Activated T-helper 1 cell treated with anti-CD3 and anti-CD28 coated beads, Interleukin-12 subunit alpha, Interleukin-12 subunit beta, Interleukin-2, Interleukin-4 antibody, amounts not matched to agents 30 ng/mL and 10 ng/mL and 1 ng/mL, durations not matched to agents 14 hours and 24 hours and 36 hours (primary cell): Measurements from ENCODE around the gene PCYT1B. TPM values are rescaled to one million over a fixed set of nuclear protein-coding genes. Genes with fewer than 3 reads are reported as not detected.
"Not testable (repeated sequence)": the region's sequence is repeated elsewhere in the genome, so short reads cannot be mapped to it uniquely, and the experiment has no call there.

ENCODE experiments used
- DNase-seq: peaks from one replicate; pipeline ENCODE4 v3.0.0; 2021; ENCODE audit warnings: low spot score
- H3K27ac Mint-ChIP-seq: one replicate; pipeline ENCODE4 v1.8.0; 2021; ENCODE audit warnings: mild to moderate bottlenecking, mixed read lengths
- H3K27me3 Mint-ChIP-seq: one replicate; pipeline ENCODE4 v1.8.0; 2022; ENCODE audit warnings: mild to moderate bottlenecking, moderate library complexity, mixed read lengths; ENCODE audit not compliant: insufficient read depth
- H3K36me3 Mint-ChIP-seq: one replicate; pipeline ENCODE4 v1.8.0; 2021; ENCODE audit warnings: low read depth, mixed read lengths
- H3K4me1 Mint-ChIP-seq: one replicate; pipeline ENCODE4 v1.8.0; 2021; ENCODE audit warnings: low read depth, mixed read lengths
- H3K4me3 Mint-ChIP-seq: one replicate; pipeline ENCODE4 v1.8.0; 2021; ENCODE audit warnings: mild to moderate bottlenecking, moderate library complexity, mixed read lengths
- H3K9me3 Mint-ChIP-seq: one replicate; pipeline ENCODE4 v1.8.0; 2021; ENCODE audit warnings: mixed read lengths
- intact Hi-C: fragments of 100-400 bp; cut with micrococcal nuclease; formaldehyde crosslinking; loops from one replicate; pipeline ENCODE4 v1.15.1; 2024
- total RNA-seq: library from RNA; stranded (reverse); gene quantifications from 2 replicates; pipeline ENCODE4 v1.2.3, GENCODE V29; 2022

Gene PCYT1B
- total RNA-seq, 1 donor from 2014 or later: not detected

- DNase-seq: no peak
- Mint-ChIP-seq H3K4me1 (no peaks in the 10 kb centered on the region), H3K9me3 (no peaks in the 10 kb centered on the region), H3K36me3 (no peaks in the 10 kb centered on the region), H3K4me3 (no peak overlapping the region), H3K27me3 (peaks cover 2% of the 10 kb centered on the region), H3K27ac (no peak overlapping the region)
- intact Hi-C loops: no loop called here
These were observed 36.6 kb downstream of the PCYT1B start for GRCh38 chrX:24610516-24610915.

GRCh38 chrX:24607616-24608015 lies 39.5 kb downstream of the PCYT1B start:
- no peaks in the 10 kb centered on the region for H3K36me3 Mint-ChIP-seq
- DNase-seq: no peak
- no peaks in the 10 kb centered on the region for H3K4me1 Mint-ChIP-seq
- intact Hi-C loops: no loop called here
- no peak overlapping the region for H3K4me3 Mint-ChIP-seq
- peaks cover 2% of the 10 kb centered on the region for H3K27me3 Mint-ChIP-seq
- no peak overlapping the region for H3K27ac Mint-ChIP-seq
- no peaks in the 10 kb centered on the region for H3K9me3 Mint-ChIP-seq

DNA sequence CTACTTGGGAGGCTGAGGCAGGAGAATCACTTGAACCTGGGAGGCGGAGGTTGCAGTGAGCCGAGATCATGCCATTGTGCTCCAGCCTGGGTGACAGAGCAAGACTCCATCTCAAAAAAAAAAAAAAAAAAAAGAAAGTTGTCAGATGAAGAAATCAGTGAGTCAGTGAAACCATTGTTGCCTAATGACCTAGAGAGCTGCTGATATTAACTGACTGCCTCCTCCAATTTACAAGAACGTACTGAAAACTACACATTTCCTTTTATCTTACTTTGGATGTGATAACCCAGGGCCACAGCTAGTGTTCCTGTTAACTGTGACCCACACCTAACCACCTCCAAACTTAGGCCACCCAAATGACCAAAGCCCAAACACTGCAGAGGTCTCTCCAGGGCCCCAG lies 41.2 kb downstream of the PCYT1B start:
- H3K4me3 Mint-ChIP-seq, intact Hi-C loops, H3K9me3 Mint-ChIP-seq, H3K27ac Mint-ChIP-seq, H3K4me1 Mint-ChIP-seq, H3K36me3 Mint-ChIP-seq, DNase-seq, H3K27me3 Mint-ChIP-seq: not testable (repeated sequence)

GRCh38 chrX:24603191-24603590 lies 44.0 kb downstream of the PCYT1B start:
- no peaks in the 10 kb centered on the region for H3K4me1 Mint-ChIP-seq
- no peaks in the 10 kb centered on the region for H3K9me3 Mint-ChIP-seq
- DNase-seq: no peak
- H3K36me3 Mint-ChIP-seq: no peaks in the 10 kb centered on the region
- intact Hi-C loops: no loop called here
- H3K4me3 Mint-ChIP-seq: no peak overlapping the region
- peaks cover 2% of the 10 kb centered on the region for H3K27me3 Mint-ChIP-seq
- H3K27ac Mint-ChIP-seq: no peak overlapping the region

DNA sequence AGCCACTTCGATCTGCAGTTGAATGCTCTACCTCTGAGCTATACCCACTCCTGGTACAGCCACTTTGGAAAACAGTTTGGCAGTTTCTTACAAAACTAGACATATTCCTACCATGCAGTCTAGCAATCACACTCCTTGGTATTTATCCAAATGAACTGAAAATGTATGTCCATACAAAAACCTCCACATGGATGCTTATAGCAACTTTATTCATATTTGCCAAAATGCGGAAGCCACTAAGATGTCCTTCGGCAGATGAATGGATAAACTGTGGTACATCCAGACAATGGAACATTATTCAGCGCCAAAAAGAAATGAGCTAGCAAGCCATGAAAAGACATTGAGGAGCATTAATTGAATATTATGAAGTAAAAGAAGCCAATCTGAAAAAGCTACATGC lies 45.3 kb downstream of the PCYT1B start:
- Mint-ChIP-seq H3K4me1 (no peaks in the 10 kb centered on the region), H3K9me3 (no peaks in the 10 kb centered on the region), H3K27ac (no peak overlapping the region), H3K36me3 (no peaks in the 10 kb centered on the region), H3K27me3 (peaks cover 2% of the 10 kb centered on the region), H3K4me3 (no peak overlapping the region)
- intact Hi-C loops: no loop called here
- DNase-seq: no peak

- intact Hi-C loops: no loop called here
- Mint-ChIP-seq H3K9me3 (no peaks in the 10 kb centered on the region), H3K4me1 (no peaks in the 10 kb centered on the region), H3K36me3 (no peaks in the 10 kb centered on the region), H3K27me3 (peaks cover 8% of the 10 kb centered on the region), H3K4me3 (no peak overlapping the region), H3K27ac (no peak overlapping the region)
- DNase-seq: no peak
These were observed 52.6 kb downstream of the PCYT1B start for GRCh38 chrX:24594501-24594900.

GRCh38 chrX:24590111-24590510 lies 57.0 kb downstream of the PCYT1B start:
- intact Hi-C loops: no loop called here

GRCh38 chrX:24577091-24577490 lies 70.1 kb downstream of the PCYT1B start:
- DNase-seq: no peak
- no peak overlapping the region for H3K27ac Mint-ChIP-seq
- H3K4me3 Mint-ChIP-seq: no peak overlapping the region
- intact Hi-C loops: no loop called here
- H3K9me3 Mint-ChIP-seq: no peaks in the 10 kb centered on the region
- H3K4me1 Mint-ChIP-seq: peaks cover 9% of the 10 kb centered on the region
- H3K27me3 Mint-ChIP-seq: peaks cover 6% of the 10 kb centered on the region
- H3K36me3 Mint-ChIP-seq: no peaks in the 10 kb centered on the region

More at GRCh38 chrX:24590111-24590510, 57.0 kb downstream of the PCYT1B start:
- Mint-ChIP-seq H3K4me3 (no peak overlapping the region), H3K4me1 (no peaks in the 10 kb centered on the region), H3K9me3 (no peaks in the 10 kb centered on the region), H3K27ac (no peak overlapping the region), H3K36me3 (no peaks in the 10 kb centered on the region), H3K27me3 (peaks cover 6% of the 10 kb centered on the region)
- DNase-seq: no peak

GRCh38 chrX:24575496-24575895 lies 71.7 kb downstream of the PCYT1B start:
- H3K9me3 Mint-ChIP-seq: no peaks in the 10 kb centered on the region
- H3K4me1 Mint-ChIP-seq: peaks cover 9% of the 10 kb centered on the region
- H3K27me3 Mint-ChIP-seq: peaks cover 1% of the 10 kb centered on the region
- intact Hi-C loops: no loop called here
- DNase-seq: no peak
- no peak overlapping the region for H3K4me3 Mint-ChIP-seq
- H3K27ac Mint-ChIP-seq: no peak overlapping the region
- H3K36me3 Mint-ChIP-seq: no peaks in the 10 kb centered on the region

- Mint-ChIP-seq H3K4me3 (no peak overlapping the region), H3K9me3 (no peaks in the 10 kb centered on the region), H3K36me3 (no peaks in the 10 kb centered on the region), H3K4me1 (peaks cover 9% of the 10 kb centered on the region), H3K27ac (no peak overlapping the region), H3K27me3 (peaks cover 1% of the 10 kb centered on the region)
- no peak for DNase-seq
- intact Hi-C loops: no loop called here
These were observed 72.4 kb downstream of the PCYT1B start for GRCh38 chrX:24574743-24575142.

DNA sequence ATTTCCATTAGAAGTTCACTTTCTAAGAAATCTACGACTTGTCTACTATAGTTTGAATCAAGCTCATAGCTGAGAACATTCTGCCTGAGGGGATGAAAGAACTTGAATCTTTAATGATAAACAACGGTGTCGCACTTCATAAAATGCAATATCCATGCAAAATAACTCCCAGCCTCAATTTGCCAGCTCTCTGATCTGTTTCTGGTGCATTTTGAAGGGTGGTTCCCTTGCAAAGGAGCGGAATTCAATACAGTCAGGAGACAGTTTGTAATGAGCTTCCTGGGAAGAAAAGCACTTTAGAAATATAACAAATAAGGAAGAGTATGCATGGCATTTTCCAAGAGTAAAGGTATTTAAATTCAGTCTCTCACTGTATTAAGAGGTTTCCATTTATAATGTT lies 80.0 kb downstream of the PCYT1B start:
- Mint-ChIP-seq H3K9me3 (no peaks in the 10 kb centered on the region), H3K4me1 (no peaks in the 10 kb centered on the region), H3K36me3 (no peaks in the 10 kb centered on the region), H3K4me3 (no peak overlapping the region), H3K27ac (no peak overlapping the region), H3K27me3 (no peaks in the 10 kb centered on the region)
- no peak for DNase-seq
- intact Hi-C loops: no loop called here

GRCh38 chrX:24566240-24566639 lies 80.9 kb downstream of the PCYT1B start:
- H3K36me3 Mint-ChIP-seq: no peaks in the 10 kb centered on the region
- H3K4me1 Mint-ChIP-seq: no peaks in the 10 kb centered on the region
- no peaks in the 10 kb centered on the region for H3K9me3 Mint-ChIP-seq
- no peak overlapping the region for H3K4me3 Mint-ChIP-seq
- H3K27me3 Mint-ChIP-seq: no peaks in the 10 kb centered on the region
- no peak for DNase-seq
- intact Hi-C loops: no loop called here
- H3K27ac Mint-ChIP-seq: no peak overlapping the region

DNA sequence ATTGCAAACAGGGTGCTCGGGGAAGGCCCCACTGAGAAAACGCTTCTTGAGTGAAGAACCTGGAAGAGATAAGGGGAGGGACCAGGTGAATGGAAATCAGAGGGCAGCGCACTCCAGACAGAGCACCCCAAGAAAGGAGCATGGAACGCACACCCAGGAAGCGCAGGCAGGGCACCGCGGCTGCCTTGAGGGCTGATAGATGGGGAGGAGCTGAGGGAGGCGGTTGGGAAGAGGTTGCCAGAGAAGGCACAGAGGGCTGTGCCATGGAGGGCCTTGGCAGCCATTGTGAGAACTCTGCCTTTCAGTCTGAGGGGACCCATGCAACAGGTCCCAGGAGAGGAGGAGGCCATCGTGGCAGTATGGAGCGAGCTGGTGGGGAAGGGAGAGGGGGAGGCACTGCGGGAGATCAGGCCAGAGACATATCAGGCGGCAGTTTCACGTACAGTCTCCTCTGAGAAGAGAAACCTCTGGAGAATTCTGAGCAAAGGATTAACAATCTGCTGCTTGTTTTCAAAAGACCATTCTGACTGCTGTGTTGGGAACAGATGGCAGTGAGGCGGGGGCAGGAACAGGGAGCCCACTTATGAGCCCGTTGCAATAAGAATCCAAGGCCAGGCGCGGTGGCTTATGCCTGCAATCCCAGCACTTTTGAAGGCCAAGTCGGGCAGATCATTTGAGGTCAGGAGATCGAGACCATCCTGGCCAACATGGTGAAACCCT lies 83.7 kb downstream of the PCYT1B start:
- Mint-ChIP-seq H3K9me3 (no peaks in the 10 kb centered on the region), H3K4me3 (no peak overlapping the region), H3K4me1 (no peaks in the 10 kb centered on the region), H3K36me3 (no peaks in the 10 kb centered on the region), H3K27ac (no peak overlapping the region), H3K27me3 (no peaks in the 10 kb centered on the region)
- intact Hi-C loops: no loop called here
- no peak for DNase-seq

DNA sequence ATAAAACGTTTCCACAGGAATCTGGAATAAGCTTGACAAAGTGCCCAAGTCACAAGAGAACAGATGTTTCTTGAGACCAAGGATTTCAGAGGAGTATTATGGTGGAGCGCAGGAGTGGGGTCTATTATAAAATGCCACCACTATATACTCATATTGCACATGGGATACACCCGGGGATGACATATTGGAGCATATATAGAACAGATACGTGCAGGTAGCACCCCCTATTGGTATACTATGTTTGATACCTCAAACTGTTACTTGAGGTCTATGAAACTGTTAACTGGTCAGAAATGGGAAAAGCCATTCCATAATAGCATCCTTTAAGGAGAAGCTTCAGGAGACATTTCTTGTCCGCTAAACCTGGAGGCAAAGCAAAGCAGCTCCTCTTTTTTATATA lies 86.0 kb downstream of the PCYT1B start:
- Mint-ChIP-seq H3K36me3 (no peaks in the 10 kb centered on the region), H3K9me3 (no peaks in the 10 kb centered on the region), H3K4me3 (no peak overlapping the region), H3K27ac (no peak overlapping the region), H3K27me3 (no peaks in the 10 kb centered on the region), H3K4me1 (no peaks in the 10 kb centered on the region)
- DNase-seq: no peak
- intact Hi-C loops: loop anchor here (1.0 kb wide), 1 partner anchor 165 kb away; no protein-coding TSS in a partner anchor
